NK-92 (cell line): ENCODE results near the gene ERBB4.
"Not testable (repeated sequence)": the region's sequence is repeated elsewhere in the genome, so short reads cannot be mapped to it uniquely, and the experiment has no call there.

Experiments used
- DNase-seq: peaks from one replicate; lab custom pipeline; 2025; ENCODE audit not compliant: unreplicated experiment; lab: John Stamatoyannopoulos, UW

The ERBB4 gene

GRCh38 chr2:211649331-211649730 lies 889.3 kb downstream of the ERBB4 start:
- DNase-seq = no peak

GRCh38 chr2:211631503-211631902 lies 907.1 kb downstream of the ERBB4 start:
- no peak for DNase-seq

- DNase-seq = no peak
Measured at GRCh38 chr2:211623096-211623495, 915.5 kb downstream of the ERBB4 start.

- no peak for DNase-seq
Measured at GRCh38 chr2:211620986-211621385, 917.6 kb downstream of the ERBB4 start.

- DNase-seq = no peak
Measured at GRCh38 chr2:211617803-211618202, 920.8 kb downstream of the ERBB4 start.

GRCh38 chr2:211611621-211612020 lies 927.0 kb downstream of the ERBB4 start:
- DNase-seq = no peak

GRCh38 chr2:211611061-211611518 lies 927.5 kb downstream of the ERBB4 start:
- no peak for DNase-seq

GRCh38 chr2:211609127-211609526 lies 929.5 kb downstream of the ERBB4 start:
- no peak for DNase-seq

- no peak for DNase-seq
Measured at GRCh38 chr2:211599146-211599545, 939.5 kb downstream of the ERBB4 start.

GRCh38 chr2:211598238-211598637 lies 940.4 kb downstream of the ERBB4 start:
- no peak for DNase-seq

- DNase-seq = not testable (repeated sequence)
Measured at GRCh38 chr2:211592006-211592405, 946.6 kb downstream of the ERBB4 start.

GRCh38 chr2:211591426-211591825 lies 947.2 kb downstream of the ERBB4 start:
- no peak for DNase-seq

GRCh38 chr2:211568439-211568838 lies 970.2 kb downstream of the ERBB4 start:
- no peak for DNase-seq

- no peak for DNase-seq
Measured at GRCh38 chr2:211564441-211564840, 974.2 kb downstream of the ERBB4 start.

GRCh38 chr2:211545582-211545981 lies 993.0 kb downstream of the ERBB4 start:
- DNase-seq = no peak

GRCh38 chr2:211534632-211535031 lies 1004.0 kb downstream of the ERBB4 start:
- no peak for DNase-seq

GRCh38 chr2:211524248-211524647 lies 1014.4 kb downstream of the ERBB4 start:
- not testable (repeated sequence) for DNase-seq

GRCh38 chr2:211516537-211516936 lies 1022.1 kb downstream of the ERBB4 start:
- no peak for DNase-seq

GRCh38 chr2:211514049-211514448 lies 1024.6 kb downstream of the ERBB4 start:
- no peak for DNase-seq

GRCh38 chr2:211513446-211513845 lies 1025.2 kb downstream of the ERBB4 start:
- DNase-seq = no peak

GRCh38 chr2:211512806-211513205 lies 1025.8 kb downstream of the ERBB4 start:
- DNase-seq = no peak

- no peak for DNase-seq
Measured at GRCh38 chr2:211503856-211504255, 1034.7 kb downstream of the ERBB4 start.

GRCh38 chr2:211503198-211503597 lies 1035.4 kb downstream of the ERBB4 start:
- no peak for DNase-seq
